ENCODE measurements around the gene POP7. TPM values are rescaled to one million over a fixed set of nuclear protein-coding genes. Genes with fewer than 3 reads are reported as not detected.

POP7 gene
- total and polyA plus RNA-seq, 4 donors = 19.1 to 40.1 (median 33.8) TPM

- H3K4me3 ChIP-seq (ENCODE audit: low read depth in 1 of 3, low read length in 3 of 3) = peak within 1 kb of the TSS; percentile 81 to 92 (median 91)
- H3K27ac ChIP-seq (ENCODE audit: low read depth in 1 of 2, low read length in 2 of 2) = peak within 1 kb of the TSS; percentile 94 to 100
- under 1% methylated on average over 65 of the region's 65 CpGs for WGBS
- H3K9me3 ChIP-seq (ENCODE audit: control insufficient read depth in 4 of 4, low read length in 3 of 4) = no peaks in the 10 kb centered on the region
- H3K9ac ChIP-seq (ENCODE audit: low read depth in 1 of 2, low read length in 2 of 2) = peak within 1 kb of the TSS; percentile 73 to 84
- H3K27me3 ChIP-seq (ENCODE audit: control insufficient read depth in 4 of 4, insufficient read depth in 4 of 4, low read length in 3 of 4) = no peaks in the 10 kb centered on the region
- peaks cover 0 to 11% (median 7%) of the 10 kb centered on the region in 4 donors for H3K4me1 ChIP-seq (ENCODE audit: control insufficient read depth in 4 of 4, insufficient read depth in 4 of 4, low read length in 3 of 4)
- H3K36me3 ChIP-seq (ENCODE audit: control insufficient read depth in 4 of 4, insufficient read depth in 3 of 4, low read depth in 1 of 4, low read length in 3 of 4) = peaks cover 6 to 19% (median 9%) of the 10 kb centered on the region in 4 donors
- DNase-seq (ENCODE audit: low spot score) = peak; percentile 100
- TF ChIP-seq ZBTB33 (IDR thresholded peaks at IDR 0.05) = peak; percentile 73
- peak; percentile 5 to 39 for TF ChIP-seq RAD21 (IDR thresholded peaks at IDR 0.05)
- TF ChIP-seq JUND (IDR thresholded peaks at IDR 0.05) = peak in 1 of 2 donors; percentile 10
- TF ChIP-seq MAX (IDR thresholded peaks at IDR 0.05) = peak; percentile 84
- no peak for TF ChIP-seq FOXA2 (IDR thresholded peaks at IDR 0.05)
- no peak for TF ChIP-seq NR2F2 (IDR thresholded peaks at IDR 0.05)
- TF ChIP-seq EGR1 (IDR thresholded peaks at IDR 0.05; ENCODE audit: low read depth in 2 of 2) = peak; percentile 8 to 63
- TF ChIP-seq GABPA (IDR thresholded peaks at IDR 0.05 in 1 of 2, conservative IDR thresholded peaks at IDR 0.05 in 1 of 2) = peak in 1 of 2 donors; percentile 53
- TF ChIP-seq YY1 (IDR thresholded peaks at IDR 0.05) = peak; percentile 77
- no peak for TF ChIP-seq CTCF (IDR thresholded peaks at IDR 0.05; ENCODE audit: low read depth, low read length, missing input control)
- TF ChIP-seq, protein P1, sequence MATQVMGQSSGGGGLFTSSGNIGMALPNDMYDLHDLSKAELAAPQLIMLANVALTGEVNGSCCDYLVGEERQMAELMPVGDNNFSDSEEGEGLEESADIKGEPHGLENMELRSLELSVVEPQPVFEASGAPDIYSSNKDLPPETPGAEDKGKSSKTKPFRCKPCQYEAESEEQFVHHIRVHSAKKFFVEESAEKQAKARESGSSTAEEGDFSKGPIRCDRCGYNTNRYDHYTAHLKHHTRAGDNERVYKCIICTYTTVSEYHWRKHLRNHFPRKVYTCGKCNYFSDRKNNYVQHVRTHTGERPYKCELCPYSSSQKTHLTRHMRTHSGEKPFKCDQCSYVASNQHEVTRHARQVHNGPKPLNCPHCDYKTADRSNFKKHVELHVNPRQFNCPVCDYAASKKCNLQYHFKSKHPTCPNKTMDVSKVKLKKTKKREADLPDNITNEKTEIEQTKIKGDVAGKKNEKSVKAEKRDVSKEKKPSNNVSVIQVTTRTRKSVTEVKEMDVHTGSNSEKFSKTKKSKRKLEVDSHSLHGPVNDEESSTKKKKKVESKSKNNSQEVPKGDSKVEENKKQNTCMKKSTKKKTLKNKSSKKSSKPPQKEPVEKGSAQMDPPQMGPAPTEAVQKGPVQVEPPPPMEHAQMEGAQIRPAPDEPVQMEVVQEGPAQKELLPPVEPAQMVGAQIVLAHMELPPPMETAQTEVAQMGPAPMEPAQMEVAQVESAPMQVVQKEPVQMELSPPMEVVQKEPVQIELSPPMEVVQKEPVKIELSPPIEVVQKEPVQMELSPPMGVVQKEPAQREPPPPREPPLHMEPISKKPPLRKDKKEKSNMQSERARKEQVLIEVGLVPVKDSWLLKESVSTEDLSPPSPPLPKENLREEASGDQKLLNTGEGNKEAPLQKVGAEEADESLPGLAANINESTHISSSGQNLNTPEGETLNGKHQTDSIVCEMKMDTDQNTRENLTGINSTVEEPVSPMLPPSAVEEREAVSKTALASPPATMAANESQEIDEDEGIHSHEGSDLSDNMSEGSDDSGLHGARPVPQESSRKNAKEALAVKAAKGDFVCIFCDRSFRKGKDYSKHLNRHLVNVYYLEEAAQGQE (IDR thresholded peaks at IDR 0.05) = peak; percentile 54
- peak; percentile 66 to 71 for TF ChIP-seq RXRA (IDR thresholded peaks at IDR 0.05)
- TF ChIP-seq, protein P2, sequence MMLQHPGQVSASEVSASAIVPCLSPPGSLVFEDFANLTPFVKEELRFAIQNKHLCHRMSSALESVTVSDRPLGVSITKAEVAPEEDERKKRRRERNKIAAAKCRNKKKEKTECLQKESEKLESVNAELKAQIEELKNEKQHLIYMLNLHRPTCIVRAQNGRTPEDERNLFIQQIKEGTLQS (IDR thresholded peaks at IDR 0.05) = no peak
- peak; percentile 34 for TF ChIP-seq FOXA1 (IDR thresholded peaks at IDR 0.05)
- peak; percentile 20 to 29 for TF ChIP-seq HNF4A (conservative IDR thresholded peaks at IDR 0.05)
- TF ChIP-seq SP1 (IDR thresholded peaks at IDR 0.05) = peak; percentile 78
- peak; percentile 27 for TF ChIP-seq TAF1 (conservative IDR thresholded peaks at IDR 0.05)
- no peak for TF ChIP-seq HNF4G (IDR thresholded peaks at IDR 0.05)
Measured at GRCh38 chr7:100673302-100673941, 32.5 kb upstream of the POP7 start, which contains the start of gene GNB2. Gene GNB2, plus strand, starts transcription at chr7:100673740. Its CDS starts 2,526 bp downstream, at chr7:100676266.
